Calu3 (cell line): Measurements from ENCODE around the gene LENEP. TPM values are rescaled to one million over a fixed set of nuclear protein-coding genes. Genes with fewer than 3 reads are reported as not detected.
A peak's percentile ranks its signal among the peaks of the same experiment; 100 is the strongest.

Experiments
- BruUV-seq: library from RNA; stranded (reverse); fragments of 400-500 nt; replicated peaks from 2 replicates; lab custom pipeline; 2021; lab: Mats Ljungman, UMichigan
- CTCF ChIA-PET: fragments of 300-600 bp; sonication (Branson Sonifier 250); formaldehyde crosslinking; loops from one replicate; lab custom pipeline; 2022; ENCODE audit warnings: antibody characterized with exemption; lab: Charles Lee
- DNase-seq: peaks from one replicate; pipeline ENCODE4 v3.0.0; 2022
- H3K27ac Mint-ChIP-seq: one replicate; pipeline ENCODE4 v1.8.0; 2022; ENCODE audit warnings: mixed read lengths; ENCODE audit not compliant: unreplicated experiment
- H3K27me3 Mint-ChIP-seq: one replicate; pipeline ENCODE4 v1.8.0; 2022; ENCODE audit warnings: mixed read lengths; ENCODE audit not compliant: unreplicated experiment
- H3K36me3 Mint-ChIP-seq: one replicate; pipeline ENCODE4 v1.8.0; 2022; ENCODE audit warnings: mild to moderate bottlenecking, moderate library complexity, mixed read lengths; ENCODE audit not compliant: insufficient read depth, unreplicated experiment
- H3K4me1 Mint-ChIP-seq: one replicate; pipeline ENCODE4 v1.8.0; 2022; ENCODE audit warnings: mild to moderate bottlenecking, low read depth, mixed read lengths; ENCODE audit not compliant: unreplicated experiment
- H3K4me3 Mint-ChIP-seq: one replicate; pipeline ENCODE4 v1.8.0; 2022; ENCODE audit warnings: mild to moderate bottlenecking, low read depth, moderate library complexity, mixed read lengths; ENCODE audit not compliant: unreplicated experiment
- H3K9me3 Mint-ChIP-seq: one replicate; pipeline ENCODE4 v1.8.0; 2022; ENCODE audit warnings: low read depth, mixed read lengths; ENCODE audit not compliant: unreplicated experiment
- CTCF ChIP-seq: fragments of 200-600 bp; IDR thresholded peaks from one replicate; pipeline ENCODE4 v1.8.0; 2022; ENCODE audit warnings: antibody characterized with exemption; ENCODE audit not compliant: unreplicated experiment
- intact Hi-C: fragments of 100-400 bp; cut with micrococcal nuclease; formaldehyde crosslinking; loops from one replicate; pipeline ENCODE4 v1.10.0; 2022; ENCODE audit not compliant: unreplicated experiment
- total RNA-seq: library from RNA; stranded (reverse); gene quantifications from 2 replicates; pipeline ENCODE4 v1.2.3, GENCODE V29; 2022

LENEP gene
- total RNA-seq, 1 experiment from 2014 or later: 1.1 TPM

GRCh38 chr1:155003227-155003765 lies 9.9 kb downstream of the LENEP start:
- TSS peak; percentile 51 for BruUV-seq
- CTCF ChIA-PET: interaction anchor here (0.6 to 1.4 kb wide), 5 partner anchors 12 to 67 kb away, joined by 3 to 8 read pairs (median 3); partner anchors contain the start of gene PMVK
- intact Hi-C loops: loop anchor here (2.0 to 10.0 kb wide), 2 partner anchors 14 to 52 kb away; partner anchors contain the start of gene ADAM15
- H3K27me3 Mint-ChIP-seq: no peaks in the 10 kb centered on the region
- TF ChIP-seq CTCF: no peak
- H3K9me3 Mint-ChIP-seq: no peaks in the 10 kb centered on the region
- DNase-seq: no peak
- H3K4me1 Mint-ChIP-seq: peaks cover 55% of the 10 kb centered on the region
- H3K4me3 Mint-ChIP-seq: peak overlapping the region; percentile 94
- H3K36me3 Mint-ChIP-seq: peaks cover 63% of the 10 kb centered on the region
- peak overlapping the region; percentile 93 for H3K27ac Mint-ChIP-seq

- intact Hi-C loops: loop anchor here (2.0 to 10.0 kb wide), 2 partner anchors 13 to 51 kb away; partner anchors contain the start of gene ADAM15
- no peak for TF ChIP-seq CTCF
- no peaks in the 10 kb centered on the region for H3K27me3 Mint-ChIP-seq
- peak overlapping the region; percentile 94 for H3K4me3 Mint-ChIP-seq
- H3K27ac Mint-ChIP-seq: peak overlapping the region; percentile 93
- H3K36me3 Mint-ChIP-seq: peaks cover 59% of the 10 kb centered on the region
- peak; percentile 78 for DNase-seq
- no TSS peak for BruUV-seq
- peaks cover 51% of the 10 kb centered on the region for H3K4me1 Mint-ChIP-seq
- H3K9me3 Mint-ChIP-seq: no peaks in the 10 kb centered on the region
- CTCF ChIA-PET: interaction anchor here (0.6 to 1.2 kb wide), 7 partner anchors 9 to 191 kb away, joined by 3 to 4 read pairs (median 3); partner anchors contain the start of genes ADAM15 and PMVK
These were observed 10.5 kb downstream of the LENEP start for GRCh38 chr1:155003766-155004351.

DNA sequence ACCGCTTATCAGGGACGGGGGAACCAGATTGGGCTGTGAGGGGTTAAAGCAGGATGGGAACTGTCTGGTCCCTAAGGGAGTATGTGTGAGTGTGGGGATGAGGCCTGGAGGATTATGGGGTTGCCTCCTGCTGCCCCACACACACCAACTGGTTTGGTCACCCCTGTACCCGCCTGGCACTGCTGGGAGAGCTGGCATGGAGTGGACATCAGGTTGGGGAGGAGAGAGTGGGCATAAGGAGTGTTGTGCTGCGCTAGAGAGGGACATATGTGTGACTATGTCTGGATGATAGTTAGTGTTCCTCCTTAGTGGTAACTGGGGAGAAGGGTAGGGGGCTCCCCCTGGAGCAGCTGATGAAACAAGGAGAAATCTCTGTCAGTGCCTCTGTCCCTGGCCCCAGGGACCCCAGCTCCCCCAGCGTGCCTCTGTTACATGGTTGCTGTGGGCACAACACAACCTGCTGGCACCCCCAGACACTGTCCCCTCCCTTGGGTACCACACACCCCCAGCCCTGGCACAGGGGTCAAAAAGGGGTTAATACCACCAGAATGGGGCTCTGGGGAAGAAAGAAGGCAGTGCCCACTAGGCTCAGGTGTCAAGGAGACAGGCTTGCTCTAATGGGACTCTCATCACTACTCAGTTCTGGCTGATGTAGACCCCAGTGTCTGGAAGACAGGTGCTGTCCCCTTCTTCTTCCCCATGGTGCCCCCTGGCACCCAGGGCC lies 11.1 kb downstream of the LENEP start:
- intact Hi-C loops: loop anchor here (10.0 kb wide), 1 partner anchor 50 kb away; the partner anchor contains the start of gene ADAM15
- no peak for DNase-seq
- H3K9me3 Mint-ChIP-seq: no peaks in the 10 kb centered on the region
- H3K4me3 Mint-ChIP-seq: peak overlapping the region; percentile 94
- H3K36me3 Mint-ChIP-seq: peaks cover 52% of the 10 kb centered on the region
- BruUV-seq: TSS peak; percentile 2
- no peaks in the 10 kb centered on the region for H3K27me3 Mint-ChIP-seq
- no peak for TF ChIP-seq CTCF
- H3K27ac Mint-ChIP-seq: peak overlapping the region; percentile 93
- CTCF ChIA-PET: interaction anchor here (0.5 to 1.2 kb wide), 7 partner anchors 8 to 647 kb away, joined by 3 read pairs; partner anchors contain the start of gene ADAM15
- H3K4me1 Mint-ChIP-seq: peaks cover 44% of the 10 kb centered on the region
